HTR-8/SVneo (cell line): Measurements from ENCODE around the gene ZMYM4.
A peak's percentile ranks its signal among the peaks of the same experiment; 100 is the strongest.
"Not testable (repeated sequence)": the region's sequence is repeated elsewhere in the genome, so short reads cannot be mapped to it uniquely, and the experiment has no call there.

Experiments used
- DNase-seq: peaks from one replicate; pipeline ENCODE4 v3.0.0; 2011; ENCODE audit warnings: low spot score, mixed read lengths; ENCODE audit not compliant: insufficient read length
- FAIRE-seq: peaks from 2 replicates; lab custom pipeline; 2011; peaks lifted over from hg19 to GRCh38; lab: Jason Lieb, UNC

ZMYM4 gene

GRCh38 chr1:35319988-35320713 lies 51.6 kb downstream of the ZMYM4 start:
- FAIRE-seq, result no peak
- DNase-seq, result no peak

- no peak for FAIRE-seq
- DNase-seq, result no peak
Observed at GRCh38 chr1:35320937-35321336, 52.4 kb downstream of the ZMYM4 start.

GRCh38 chr1:35324486-35324885 lies 56.0 kb downstream of the ZMYM4 start:
- no peak for FAIRE-seq
- no peak for DNase-seq

GRCh38 chr1:35326246-35326866 lies 57.8 kb downstream of the ZMYM4 start:
- DNase-seq (no peak), FAIRE-seq (no peak)

GRCh38 chr1:35331618-35332017 lies 63.1 kb downstream of the ZMYM4 start:
- not testable (repeated sequence) for DNase-seq, FAIRE-seq

- DNase-seq (no peak), FAIRE-seq (no peak)
Observed at GRCh38 chr1:35334485-35334884, 66.0 kb downstream of the ZMYM4 start.

GRCh38 chr1:35340519-35340918 lies 72.0 kb downstream of the ZMYM4 start:
- DNase-seq, result no peak
- no peak for FAIRE-seq

GRCh38 chr1:35345439-35345981 lies 77.0 kb downstream of the ZMYM4 start:
- no peak for FAIRE-seq
- no peak for DNase-seq

GRCh38 chr1:35350872-35351271 lies 82.4 kb downstream of the ZMYM4 start:
- no peak for FAIRE-seq
- DNase-seq, result no peak

GRCh38 chr1:35359995-35360394 lies 91.5 kb downstream of the ZMYM4 start:
- FAIRE-seq (no peak), DNase-seq (no peak)

- FAIRE-seq, result no peak
- DNase-seq, result no peak
Observed at GRCh38 chr1:35361638-35362037, 93.1 kb downstream of the ZMYM4 start.

GRCh38 chr1:35364741-35365140 lies 96.2 kb downstream of the ZMYM4 start:
- FAIRE-seq (no peak), DNase-seq (no peak)

GRCh38 chr1:35367914-35368313 lies 99.4 kb downstream of the ZMYM4 start:
- FAIRE-seq (no peak), DNase-seq (no peak)

- DNase-seq, result peak; percentile 4
- FAIRE-seq, result no peak
Observed at GRCh38 chr1:35369922-35370671, 101.6 kb downstream of the ZMYM4 start.

GRCh38 chr1:35371506-35371905 lies 103.0 kb downstream of the ZMYM4 start:
- DNase-seq (no peak), FAIRE-seq (no peak)

- FAIRE-seq, result no peak
- DNase-seq, result no peak
Observed at GRCh38 chr1:35377555-35377954, 109.0 kb downstream of the ZMYM4 start.

GRCh38 chr1:35379317-35380000 lies 111.0 kb downstream of the ZMYM4 start:
- DNase-seq (no peak), FAIRE-seq (no peak)

GRCh38 chr1:35380111-35380510 lies 111.6 kb downstream of the ZMYM4 start:
- FAIRE-seq, DNase-seq: not testable (repeated sequence)

GRCh38 chr1:35382107-35382506 lies 113.6 kb downstream of the ZMYM4 start:
- DNase-seq, result no peak
- no peak for FAIRE-seq

GRCh38 chr1:35386290-35386689 lies 117.8 kb downstream of the ZMYM4 start:
- DNase-seq, result no peak

More at GRCh38 chr1:35386290-35386689, 117.8 kb downstream of the ZMYM4 start:
- FAIRE-seq, result no peak
